H1 (cell line): ENCODE measurements around the gene RAB3A. TPM values are rescaled to one million over a fixed set of nuclear protein-coding genes. Genes with fewer than 3 reads are reported as not detected.

ENCODE experiments used
- CTCF ChIA-PET: fragments of 300-600 bp; sonication (Branson Sonifier 250); formaldehyde crosslinking; loops from one replicate; lab custom pipeline; 2021; ENCODE audit not compliant: partially characterized antibody; lab: Charles Lee
- POLR2A ChIA-PET: fragments of 300-600 bp; sonication (Branson Sonifier 250); formaldehyde crosslinking; loops from one replicate; lab custom pipeline; 2021; ENCODE audit warnings: inconsistent platforms; ENCODE audit not compliant: partially characterized antibody; lab: Charles Lee
- DNase-seq, 2 experiments: peaks; one replicate each; pipeline versions ENCODE4 v3.0.0 to v3.0.0-alpha.2; 2010 to 2022; ENCODE audit warnings: low spot score in 2 of 2, low read depth in 1 of 2, mixed read lengths in 1 of 2
- FAIRE-seq: peaks from 2 replicates; lab custom pipeline; 2011; peaks lifted over from hg19 to GRCh38; lab: Jason Lieb, UNC
- H2AFZ ChIP-seq: 2 replicates; pipeline ENCODE4 v1.8.1; 2012; ENCODE audit warnings: low read length, inconsistent platforms
- H2AK5ac ChIP-seq: 2 replicates; pipeline ENCODE4 v1.6.1; 2013; ENCODE audit warnings: low read depth, low read length
- H2BK120ac ChIP-seq: replicated peaks from 2 replicates; pipeline ENCODE3; 2013; ENCODE audit warnings: low read depth, low read length, inconsistent platforms
- H2BK12ac ChIP-seq: 2 replicates; pipeline ENCODE4 v1.6.1; 2013; ENCODE audit warnings: low read depth, low read length
- H2BK15ac ChIP-seq: 2 replicates; pipeline ENCODE4 v1.6.1; 2013; ENCODE audit warnings: low read length
- H2BK20ac ChIP-seq: 2 replicates; pipeline ENCODE4 v1.6.1; 2013; ENCODE audit warnings: low read length
- H2BK5ac ChIP-seq: 2 replicates; pipeline ENCODE4 v1.6.1; 2013; ENCODE audit warnings: low read depth, low read length
- H3K14ac ChIP-seq: 2 replicates; pipeline ENCODE4 v1.6.1; 2013; ENCODE audit warnings: inconsistent platforms; ENCODE audit not compliant: insufficient read length
- H3K18ac ChIP-seq: 2 replicates; pipeline ENCODE4 v1.6.1; 2013; ENCODE audit warnings: low read length; ENCODE audit errors: extremely low read depth
- H3K23ac ChIP-seq: 2 replicates; pipeline ENCODE4 v1.6.1; 2013; ENCODE audit warnings: inconsistent platforms; ENCODE audit not compliant: insufficient read length
- H3K23me2 ChIP-seq: 2 replicates; pipeline ENCODE4 v1.6.1; 2013; ENCODE audit warnings: low read depth, low read length
- H3K27ac ChIP-seq: 2 replicates; pipeline ENCODE4 v1.6.1; 2011; ENCODE audit warnings: low read depth, low read length, inconsistent platforms
- H3K27me3 ChIP-seq, 4 experiments: replicated peaks in 1 of 4; 1 replicate in 1 of 4; 2 replicates in 3 of 4; pipeline versions ENCODE4 v1.6.1 to v1.8.1; 2011 to 2013; ENCODE audit warnings: low read length in 3 of 4, mild to moderate bottlenecking in 3 of 4, inconsistent platforms in 2 of 4, mixed read lengths in 2 of 4, moderate library complexity in 1 of 4; ENCODE audit not compliant: control insufficient read depth in 3 of 4, insufficient read depth in 3 of 4; ENCODE audit errors: extremely low read depth in 1 of 4
- H3K36me3 ChIP-seq, 4 experiments: 2 replicates each; pipeline versions ENCODE4 v1.6.1 to v1.8.1; 2011 to 2013; ENCODE audit warnings: mild to moderate bottlenecking in 4 of 4, low read length in 3 of 4, moderate library complexity in 2 of 4, control low read depth in 1 of 4, inconsistent platforms in 1 of 4; ENCODE audit not compliant: insufficient read depth in 4 of 4, control insufficient read depth in 2 of 4
- H3K4ac ChIP-seq: replicated peaks from 2 replicates; pipeline ENCODE3; 2013; ENCODE audit warnings: low read length, low read depth, mixed read lengths, inconsistent platforms; ENCODE audit not compliant: insufficient read length
- H3K4me1 ChIP-seq, 4 experiments: replicated peaks in 1 of 4; 1 replicate in 1 of 4; 2 replicates in 3 of 4; pipeline versions ENCODE4 v1.6.1 to v1.8.1; 2011 to 2013; ENCODE audit warnings: low read length in 3 of 4, inconsistent platforms in 2 of 4, mixed read lengths in 1 of 4; ENCODE audit not compliant: insufficient read depth in 4 of 4, control insufficient read depth in 3 of 4
- H3K4me2 ChIP-seq, 2 experiments: 2 replicates each; pipeline versions ENCODE4 v1.6.1 to v1.8.1; 2011 to 2013; ENCODE audit warnings: low read depth in 2 of 2, low read length in 2 of 2, control low read depth in 1 of 2, inconsistent platforms in 1 of 2, mild to moderate bottlenecking in 1 of 2; ENCODE audit not compliant: insufficient read depth in 1 of 2
- H3K4me3 ChIP-seq, 4 experiments: fragments of 200-600, 300-600 bp in 1 of 4; sonication (generic), shearing (Covaris generic), sonication (Bioruptor Twin) in 1 of 4; 2 replicates each; pipeline versions ENCODE4 v1.5.1 to v1.8.1; 2011 to 2016; ENCODE audit warnings: low read length in 4 of 4, low read depth in 3 of 4, control low read depth in 2 of 4, inconsistent platforms in 2 of 4, mild to moderate bottlenecking in 2 of 4, mixed read lengths in 1 of 4, moderate library complexity in 1 of 4; ENCODE audit not compliant: insufficient read depth in 2 of 4; ENCODE audit errors: extremely low read depth in 1 of 4
- H3K56ac ChIP-seq: replicated peaks from 2 replicates; pipeline ENCODE3; 2013; ENCODE audit warnings: low read depth, mild to moderate bottlenecking, mixed read lengths, low read length, inconsistent platforms; ENCODE audit not compliant: insufficient read length
- H3K79me1 ChIP-seq: 2 replicates; pipeline ENCODE4 v1.6.1; 2013; ENCODE audit warnings: low read depth, low read length, control low read depth
- H3K79me2 ChIP-seq, 2 experiments: 2 replicates each; pipeline versions ENCODE4 v1.6.1 to v1.8.1; 2012 to 2013; ENCODE audit warnings: low read length in 2 of 2, mild to moderate bottlenecking in 2 of 2, inconsistent platforms in 1 of 2; ENCODE audit not compliant: insufficient read depth in 2 of 2, control insufficient read depth in 1 of 2
- H3K9ac ChIP-seq, 4 experiments: replicated peaks in 1 of 4; 1 replicate in 1 of 4; 2 replicates in 3 of 4; pipeline versions ENCODE4 v1.6.1 to v1.8.1; 2011 to 2013; ENCODE audit warnings: low read depth in 3 of 4, low read length in 3 of 4, control low read depth in 2 of 4, mild to moderate bottlenecking in 2 of 4, moderate library complexity in 2 of 4, inconsistent platforms in 1 of 4; ENCODE audit errors: extremely low read depth in 1 of 4
- H3K9me3 ChIP-seq, 2 experiments: 2 replicates each; pipeline versions ENCODE4 v1.6.1 to v1.8.1; 2012 to 2013; ENCODE audit warnings: mild to moderate bottlenecking in 2 of 2, moderate library complexity in 2 of 2, control low read depth in 1 of 2, inconsistent platforms in 1 of 2, low read depth in 1 of 2, low read length in 1 of 2, mixed read lengths in 1 of 2; ENCODE audit not compliant: insufficient read depth in 2 of 2
- H4K20me1 ChIP-seq, 2 experiments: replicated peaks in 1 of 2; 2 replicates each; pipeline versions ENCODE3 to v1.8.1; 2011 to 2013; ENCODE audit warnings: inconsistent platforms in 2 of 2, low read length in 2 of 2, mild to moderate bottlenecking in 1 of 2; ENCODE audit not compliant: insufficient read depth in 2 of 2, control insufficient read depth in 1 of 2
- H4K5ac ChIP-seq: 2 replicates; pipeline ENCODE4 v1.6.1; 2013; ENCODE audit warnings: low read length, low read depth, mixed read lengths, inconsistent platforms; ENCODE audit not compliant: insufficient read length
- H4K8ac ChIP-seq: 2 replicates; pipeline ENCODE4 v1.8.0; 2013; ENCODE audit warnings: mild to moderate bottlenecking, moderate library complexity, low read length, inconsistent platforms; ENCODE audit not compliant: insufficient read depth; ENCODE audit errors: extremely low read depth
- H4K91ac ChIP-seq: replicated peaks from 2 replicates; pipeline ENCODE3; 2013; ENCODE audit warnings: low read length, mixed read lengths, inconsistent platforms; ENCODE audit not compliant: insufficient read length
- KDM4A ChIP-seq: IDR thresholded peaks from one replicate; pipeline ENCODE4 v1.7.1; 2012; ENCODE audit warnings: low read depth, mild to moderate bottlenecking, moderate library complexity, low read length, inconsistent platforms; ENCODE audit not compliant: severe bottlenecking
- SP4 ChIP-seq: IDR thresholded peaks from 2 replicates; pipeline ENCODE4 v1.6.1; 2012; ENCODE audit warnings: low read length, inconsistent platforms
- WGBS, 2 experiments: shearing (Covaris generic) in 1 of 2; methylation state at CpG; one replicate each; pipeline versions ENCODE4 v1.1.6 to v1.1.7; 2013 to 2015; ENCODE audit warnings: low lambda C conversion rate in 2 of 2, mixed read lengths in 2 of 2, inconsistent platforms in 1 of 2, low coverage in 1 of 2, missing lambda C conversion rate in 1 of 2; ENCODE audit not compliant: insufficient replicate concordance in 2 of 2, insufficient coverage in 1 of 2, insufficient read length in 1 of 2; ENCODE audit errors: extremely low coverage in 1 of 2, missing lambda C conversion rate in 1 of 2; 5-methylcytosine and 5-hydroxymethylcytosine counted together
- polyA plus RNA-seq, 7 experiments: library from polyadenylated mRNA; depleted of rRNA in 3 of 7; stranded (reverse) in 5 of 7; unstranded in 2 of 7; fragments of >200 nt in 5 of 7; fragments of 200-250 nt in 2 of 7; gene quantifications; 1 replicate in 5 of 7; 2 replicates in 1 of 7; 4 replicates in 1 of 7; pipeline versions ENCODE4 v1.2.1 to v1.2.3, GENCODE V29; 2011 to 2013; ENCODE audit warnings: missing spikeins in 2 of 7, mixed read lengths in 2 of 7
- total RNA-seq: library from RNA; stranded (reverse); fragmentation: NEBNext Ultra II Directional; extraction: Animal tissue kit (Norgen Biotek cat#: 25700); gene quantifications from 2 replicates; pipeline ENCODE4 v1.2.1, GENCODE V29; 2021

The RAB3A gene
- total and polyA plus RNA-seq, 2 of the 8 experiments (the other 6 are each of a cell fraction or from before 2014, with no cell fraction given), result 13.6 to 14.2 TPM

- H3K4me3 ChIP-seq, result peak overlapping the region in 2 of 4 experiments; percentile 67 to 81; a peak in 4 of 8 replicates
- H3K9me3 ChIP-seq, result no peaks in the 10 kb centered on the region
- peak overlapping the region; percentile 7; the same call in 1 of the 2 replicates for H3K18ac ChIP-seq
- H3K23ac ChIP-seq, result no peak overlapping the region
- 83% methylated on average over 16 of the region's 18 CpGs; no CpG with 5 or more reads in 1 of the 2 experiments for WGBS, 2 experiments
- H3K27me3 ChIP-seq, result peaks cover 0 to 17% (median 7%) of the 10 kb centered on the region in 4 experiments; a peak in 5 of 7 replicates
- H4K20me1 ChIP-seq, result peaks cover 0 to 1% of the 10 kb centered on the region in 2 experiments
- no peak overlapping the region for H3K27ac ChIP-seq
- no peak overlapping the region for H2AK5ac ChIP-seq
- H2BK120ac ChIP-seq, result no peak overlapping the region
- DNase-seq (no peak), FAIRE-seq (no peak)
- H2BK20ac ChIP-seq, result no peak overlapping the region
- peak overlapping the region; percentile 22; the same call in 1 of the 2 replicates for H2BK12ac ChIP-seq
- CTCF ChIA-PET, result interaction anchor here (0.8 to 1.2 kb wide), 3 partner anchors 18 to 82 kb away, joined by 3 to 4 read pairs (median 3); no protein-coding TSS in a partner anchor
- peaks cover 0 to 5% (median 2%) of the 10 kb centered on the region in 4 experiments; a peak in 2 of 7 replicates for H3K4me1 ChIP-seq
- no peak overlapping the region for H3K4ac ChIP-seq
- TF ChIP-seq KDM4A, result no peak
- 0 out of 2 replicates have a peak, but pooled peaks have one; percentile 9 for TF ChIP-seq SP4
- H3K9ac ChIP-seq, result peak overlapping the region in 1 of 4 experiments; percentile 20; a peak in 1 of 7 replicates
- no peaks in the 10 kb centered on the region for H3K79me2 ChIP-seq
- peaks cover 6% of the 10 kb centered on the region; the same call in 1 of the 2 replicates for H3K23me2 ChIP-seq
- H2AFZ ChIP-seq, result no peak overlapping the region; the same call in 1 of the 2 replicates
- H2BK5ac ChIP-seq, result peak overlapping the region; percentile 86; the same call in 1 of the 2 replicates
- H3K14ac ChIP-seq, result no peak overlapping the region
- H2BK15ac ChIP-seq, result peak overlapping the region; percentile 81; the same call in 1 of the 2 replicates
- POLR2A ChIA-PET, result interaction anchor here (0.6 to 1.8 kb wide), 7 partner anchors 9 to 128 kb away, joined by 3 to 7 read pairs (median 4); no protein-coding TSS in a partner anchor
- H4K5ac ChIP-seq, result peak overlapping the region; percentile 39
- no peaks in the 10 kb centered on the region for H3K79me1 ChIP-seq
- H3K56ac ChIP-seq, result no peak overlapping the region
- H4K8ac ChIP-seq, result peak overlapping the region; percentile 54
- peak overlapping the region; percentile 61 to 81 for H3K4me2 ChIP-seq
- H3K36me3 ChIP-seq, result peaks cover 4 to 12% (median 7%) of the 10 kb centered on the region in 4 experiments; a peak in 6 of 8 replicates
- H4K91ac ChIP-seq, result no peak overlapping the region
These were observed 30.7 kb downstream of the RAB3A start for GRCh38 chr19:18173054-18173571.
